HG03060 (cell line): ENCODE measurements around the gene TEX48.

Experiments used
- ATAC-seq: cut with Tn5 transposase; IDR thresholded peaks from one replicate; pipeline ENCODE4 v1.9.1; 2021; ENCODE audit warnings: low read depth, moderate number of reproducible peaks; ENCODE audit not compliant: unreplicated experiment

Gene TEX48

DNA sequence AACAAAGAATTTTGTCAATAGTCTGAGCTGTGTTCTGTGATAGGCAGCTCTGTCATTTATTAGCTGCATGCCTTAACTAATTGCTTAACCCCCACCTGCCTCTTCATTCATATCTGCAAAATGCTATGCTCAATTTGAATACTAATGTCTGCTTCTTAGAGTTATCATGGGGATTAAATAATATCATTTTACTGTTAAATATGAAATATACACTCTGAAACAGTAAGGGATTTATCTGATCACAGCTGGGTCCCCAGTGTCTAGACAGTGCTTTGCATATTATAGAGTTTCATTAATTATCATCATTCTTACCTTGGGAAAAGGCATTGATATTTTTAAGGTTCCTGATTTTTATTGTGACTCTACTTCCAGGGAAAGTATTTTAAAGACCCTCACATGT is 12.0 kb downstream of the TEX48 start:
- ATAC-seq, result no peak

DNA sequence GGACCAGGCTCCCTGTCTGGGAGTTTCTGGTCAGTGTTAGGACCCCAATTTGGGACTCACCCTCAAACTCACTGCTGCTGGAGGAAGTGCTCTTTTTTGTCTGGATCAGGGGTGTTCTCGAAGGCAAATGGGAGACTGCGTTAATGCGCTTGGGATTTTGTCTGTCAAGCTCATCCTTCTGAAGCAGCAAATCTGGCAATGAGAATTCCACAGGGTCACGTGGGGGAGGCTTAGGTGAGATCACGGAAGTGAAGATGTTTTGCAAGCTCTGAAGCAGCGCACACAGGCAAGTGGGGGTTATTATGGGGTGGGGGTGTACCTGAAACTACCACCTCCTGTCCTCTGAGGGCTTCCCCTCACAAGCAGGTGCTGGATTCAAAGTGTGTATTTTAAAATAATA is 13.8 kb downstream of the TEX48 start:
- no peak for ATAC-seq

DNA sequence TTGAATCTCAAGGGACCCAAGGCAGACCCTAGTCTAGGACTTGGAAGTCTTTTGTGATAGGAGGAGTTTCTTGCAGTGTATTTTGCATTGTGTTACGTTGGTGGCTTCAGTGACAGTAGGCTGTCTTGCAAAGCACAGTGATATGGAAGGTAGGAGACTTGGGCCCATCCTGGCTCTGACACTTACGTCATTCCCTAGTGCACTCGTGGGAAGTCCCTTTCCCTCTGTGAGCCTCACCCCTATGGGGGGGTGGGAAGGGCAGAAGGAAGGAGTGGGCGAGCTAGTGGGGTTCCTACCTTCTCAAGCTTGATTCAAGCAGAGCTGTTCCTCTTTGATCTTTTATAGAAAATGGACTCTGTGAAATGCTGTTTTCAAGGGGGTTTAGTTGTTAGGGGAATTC is 15.1 kb downstream of the TEX48 start:
- ATAC-seq, result no peak

GRCh38 chr9:114666401-114666800 is 15.6 kb downstream of the TEX48 start:
- ATAC-seq, result no peak

GRCh38 chr9:114664181-114664580 is 17.8 kb downstream of the TEX48 start:
- ATAC-seq, result no peak

DNA sequence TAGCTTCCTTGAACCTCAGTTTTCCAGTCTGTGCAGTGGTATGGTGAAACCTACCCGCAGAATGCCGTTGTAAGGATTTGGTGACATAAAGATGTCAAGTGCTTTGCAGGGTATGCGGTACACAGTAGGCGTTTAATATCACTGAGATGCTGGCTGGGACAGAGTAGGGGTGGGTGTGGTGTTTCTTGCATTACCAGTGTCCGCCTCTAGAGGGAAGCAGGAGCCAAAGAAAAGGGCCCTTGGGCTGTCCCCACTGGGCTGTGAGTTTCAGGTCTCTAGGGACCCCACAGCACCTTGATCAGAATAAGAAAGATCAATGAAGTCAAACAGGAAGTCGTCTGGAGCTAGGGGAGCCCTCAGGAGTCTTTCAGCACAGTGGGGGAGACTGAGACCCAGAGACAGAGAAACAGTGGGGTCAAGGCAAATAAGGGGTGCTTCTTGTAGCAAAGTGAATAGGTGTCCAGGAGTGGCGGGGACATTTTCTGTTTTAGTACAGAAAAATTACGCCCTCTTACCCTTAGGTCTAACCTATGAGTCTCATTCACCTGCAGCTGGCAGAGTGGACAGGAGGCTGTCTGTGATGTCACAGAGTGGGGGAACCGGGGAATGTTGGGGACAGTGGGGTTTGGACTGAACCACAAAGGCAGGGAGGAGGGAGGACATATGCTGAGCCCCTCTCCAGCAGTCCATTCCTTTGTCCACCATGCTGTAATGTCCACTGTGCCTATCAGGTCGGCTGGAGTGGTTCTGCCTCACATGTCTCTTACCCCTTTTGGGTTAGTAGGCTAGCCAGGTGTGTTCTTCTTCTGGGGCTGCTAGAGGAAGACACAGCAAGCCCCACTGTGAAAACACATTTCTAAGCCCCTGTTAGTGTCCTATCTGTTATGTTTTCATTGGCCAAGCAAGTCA is 19.7 kb downstream of the TEX48 start:
- peak; percentile 69 for ATAC-seq

GRCh38 chr9:114657705-114658104 is 24.3 kb downstream of the TEX48 start, which contains the start of gene TEX53:
Gene TEX53, minus strand, starts transcription at chr9:114657805. Its CDS starts 31 bp downstream, at chr9:114657774.
- ATAC-seq, result no peak

- no peak for ATAC-seq
Measured at GRCh38 chr9:114656301-114656700, 25.7 kb downstream of the TEX48 start.

- no peak for ATAC-seq
Measured at GRCh38 chr9:114655689-114656088, 26.3 kb downstream of the TEX48 start.

DNA sequence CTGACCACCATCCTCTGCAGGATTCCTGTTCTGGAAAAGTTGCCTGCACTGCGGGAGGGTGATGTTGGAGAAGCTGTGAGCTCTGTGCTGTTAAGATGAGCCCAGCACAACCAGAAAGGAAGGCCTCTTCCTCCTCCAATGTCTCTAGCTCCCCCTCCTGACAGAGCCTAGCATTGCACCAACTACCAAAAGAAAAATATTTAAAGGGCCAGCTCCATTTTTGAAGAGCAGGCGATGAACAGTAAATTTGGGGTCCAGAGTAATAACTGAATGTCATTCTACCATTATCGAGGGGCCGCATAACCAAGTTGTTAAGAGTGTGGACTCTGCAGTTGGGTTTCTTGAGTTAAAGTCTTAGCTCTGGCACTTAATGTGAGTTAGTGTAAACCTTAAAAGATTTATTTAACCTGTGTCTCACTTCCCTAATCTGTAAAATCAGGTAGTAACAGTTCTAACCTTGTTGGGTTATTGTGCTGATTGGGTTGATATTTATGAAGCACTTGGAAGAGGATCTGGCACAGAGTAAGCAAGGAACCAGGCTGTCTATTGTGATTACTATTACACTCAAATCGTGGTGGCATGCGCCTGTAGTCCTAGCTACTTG is 28.3 kb downstream of the TEX48 start:
- ATAC-seq, result no peak

GRCh38 chr9:114652776-114653555 is 29.0 kb downstream of the TEX48 start:
- no peak for ATAC-seq

DNA sequence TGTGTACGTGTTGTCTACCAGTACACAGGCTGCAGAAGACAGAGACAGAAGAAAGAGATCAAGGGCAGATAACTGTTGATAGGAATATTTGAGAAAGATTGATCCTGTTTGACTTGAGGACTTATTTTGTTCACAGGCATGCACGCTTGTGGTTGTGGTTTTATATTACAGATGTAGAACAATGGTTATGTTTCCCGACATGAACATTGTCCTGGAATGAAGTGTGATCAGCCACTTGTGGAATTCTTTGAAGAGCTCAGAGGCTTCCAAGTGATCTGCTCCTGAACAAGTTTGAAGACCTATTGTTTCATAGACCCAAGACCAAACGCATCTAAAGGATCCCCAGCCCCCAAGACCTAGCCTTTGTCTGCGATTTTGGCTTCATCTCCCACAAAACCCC is 38.1 kb downstream of the TEX48 start:
- no peak for ATAC-seq

- no peak for ATAC-seq
Measured at GRCh38 chr9:114643001-114643400, 39.0 kb downstream of the TEX48 start.

GRCh38 chr9:114641967-114642366 is 40.0 kb downstream of the TEX48 start:
- ATAC-seq, result no peak

DNA sequence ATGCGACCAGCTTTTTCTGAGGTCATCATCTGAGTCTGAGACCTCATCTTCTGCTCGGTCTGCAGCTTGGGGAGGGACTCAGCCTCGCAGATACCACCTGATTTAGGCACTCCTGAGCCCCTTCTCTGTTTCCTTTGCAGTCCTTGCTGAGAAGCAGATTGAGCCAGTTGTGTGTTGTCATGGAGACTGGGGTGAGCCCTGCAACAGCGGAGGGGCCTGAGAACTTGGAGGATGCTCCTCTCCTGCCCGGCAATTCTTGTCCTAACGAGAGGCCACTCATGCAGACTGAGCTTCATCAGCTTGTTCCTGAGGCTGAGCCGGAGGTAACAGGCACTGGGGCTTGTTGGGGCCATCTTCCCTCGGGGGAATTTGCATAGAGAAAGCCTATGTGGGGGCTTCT is 43.6 kb downstream of the TEX48 start:
- ATAC-seq, result no peak

DNA sequence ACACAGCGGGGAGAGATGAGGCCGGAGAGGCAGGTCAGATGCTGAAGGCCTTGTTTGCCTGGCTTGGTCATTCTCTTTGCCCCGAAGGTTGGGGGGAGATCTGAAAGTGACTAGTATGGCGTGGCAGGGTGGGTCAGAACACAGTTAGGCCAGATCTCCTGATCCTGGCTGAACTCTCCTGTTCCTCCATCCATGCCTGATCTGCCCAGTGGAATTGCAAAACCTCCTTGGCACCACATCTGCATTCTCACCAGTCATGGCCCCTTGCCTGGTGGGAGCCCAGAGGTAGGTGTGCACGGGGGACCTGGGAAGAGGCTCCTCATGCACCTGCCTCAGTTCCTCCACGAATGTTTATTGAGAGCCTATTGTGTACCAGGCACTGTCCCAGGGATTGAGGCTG is 47.6 kb downstream of the TEX48 start:
- ATAC-seq, result no peak

- no peak for ATAC-seq
Measured at GRCh38 chr9:114633438-114634089, 48.4 kb downstream of the TEX48 start.

DNA sequence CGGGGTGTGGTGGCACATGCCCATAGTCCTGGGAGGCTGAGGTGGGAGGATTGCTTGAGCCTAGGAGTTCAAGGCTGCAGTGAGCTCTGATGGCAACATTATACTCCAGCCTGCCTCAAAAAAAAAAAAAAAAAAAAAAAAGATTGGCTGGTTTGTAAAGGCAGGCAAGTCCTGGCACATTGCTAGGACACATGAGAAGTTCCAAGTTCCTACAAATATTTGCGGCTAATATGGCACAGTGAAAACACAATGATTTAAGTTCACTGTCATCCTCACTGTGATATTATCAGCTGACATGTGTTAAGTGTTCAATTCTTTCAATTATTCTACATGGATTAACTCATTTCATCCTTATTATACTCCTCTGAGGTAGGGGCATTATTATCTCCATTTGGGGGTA is 50.8 kb downstream of the TEX48 start:
- ATAC-seq, result no peak

DNA sequence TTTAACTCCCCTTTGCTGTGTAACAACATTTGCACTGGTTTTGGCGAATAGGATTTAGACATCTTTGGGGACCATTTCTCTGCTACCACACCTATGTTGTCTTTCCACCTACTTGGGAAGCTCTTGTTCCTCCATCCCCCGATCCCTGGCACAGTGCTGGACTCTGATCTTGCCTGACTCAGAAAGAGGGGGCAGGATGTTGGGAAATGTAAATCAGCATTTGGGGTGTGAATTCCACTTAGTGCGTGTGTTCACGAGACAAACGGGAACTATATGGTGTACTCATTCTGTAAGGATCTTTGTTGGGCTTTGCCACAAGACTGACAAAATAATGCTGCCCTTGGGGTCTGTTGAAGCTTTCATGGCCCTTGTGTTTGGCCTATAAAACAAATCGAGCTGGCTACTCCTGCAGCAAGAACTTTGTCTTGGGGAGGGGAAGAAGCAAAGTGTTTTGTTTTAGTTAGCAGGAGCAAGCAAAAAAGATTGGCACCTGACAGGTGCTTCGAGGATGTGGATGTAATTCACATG is 52.4 kb downstream of the TEX48 start:
- ATAC-seq, result no peak

- no peak for ATAC-seq
Measured at GRCh38 chr9:114627553-114627952, 54.4 kb downstream of the TEX48 start.
